Uterus (tissue), 4 donors: ENCODE results near the gene ZFR. TPM values are rescaled to one million over a fixed set of nuclear protein-coding genes. Genes with fewer than 3 reads are reported as not detected.

ENCODE experiments used
- DNase-seq, 2 donors: peaks; one replicate each; pipeline ENCODE4 v3.0.0-alpha.2; 2019 to 2020
- H3K27ac ChIP-seq, 2 donors: fragments of 200-600 bp; sonication (generic); 1 replicate in 1 of 2; 2 replicates in 1 of 2; pipeline ENCODE4 v1.5.1; 2016 to 2018
- H3K27me3 ChIP-seq, 2 donors: fragments of 200-600 bp; sonication (generic); one replicate each; pipeline ENCODE4 v1.5.1; 2018 to 2019; ENCODE audit warnings: control low read depth in 1 of 2
- H3K36me3 ChIP-seq, 2 donors: fragments of 200-600 bp; sonication (generic); one replicate each; pipeline ENCODE4 v1.5.1; 2019; ENCODE audit warnings: control low read depth in 1 of 2
- H3K4me1 ChIP-seq, 2 donors: fragments of 200-600 bp; sonication (generic); one replicate each; pipeline ENCODE4 v1.5.1; 2018 to 2019; ENCODE audit warnings: control low read depth in 1 of 2
- H3K4me3 ChIP-seq, 2 donors: fragments of 200-600 bp; sonication (generic); 1 replicate in 1 of 2; 2 replicates in 1 of 2; pipeline ENCODE4 v1.5.1; 2018 to 2019; ENCODE audit warnings: mild to moderate bottlenecking in 1 of 2
- H3K9me3 ChIP-seq, 2 donors: fragments of 200-600 bp; sonication (generic); one replicate each; pipeline ENCODE4 v1.5.1; 2019; ENCODE audit warnings: control low read depth in 1 of 2
- POLR2A ChIP-seq, 2 donors: fragments of 450-650 bp; IDR thresholded peaks; one replicate each; pipeline ENCODE4 v1.6.1; 2016; ENCODE audit warnings: antibody characterized with exemption in 2 of 2, mild to moderate bottlenecking in 1 of 2, moderate library complexity in 1 of 2
- intact Hi-C: fragments of 100-400 bp; cut with DNase I; formaldehyde crosslinking; loops from one replicate; pipeline ENCODE4 v1.15.1; 2023; ENCODE audit warnings: low total_unique reads
- total RNA-seq, 4 donors: library from RNA; depleted of rRNA in 3 of 4; stranded (reverse); fragments of >200 nt in 3 of 4; gene quantifications; one replicate each; pipeline versions ENCODE4 v1.1.0 to v1.2.4, GENCODE V29; 2014 to 2023
- TF ChIP-seq, protein P1 (sequence below), 4 experiments: fragments of 200-600 bp in 2 of 4; fragments of 450-650 bp in 2 of 4; sonication (generic) in 2 of 4; IDR thresholded peaks; one replicate each; pipeline ENCODE4 v1.5.1; 2016 to 2019; ENCODE audit warnings: antibody characterized with exemption in 4 of 4, mild to moderate bottlenecking in 2 of 4, moderate library complexity in 1 of 4
- donor health status: DM: yes; HTN: yes; CAD: no.

The ZFR gene
- total RNA-seq, 4 donors from 2014 or later: 54.1 to 108 (median 72.5) TPM

DNA sequence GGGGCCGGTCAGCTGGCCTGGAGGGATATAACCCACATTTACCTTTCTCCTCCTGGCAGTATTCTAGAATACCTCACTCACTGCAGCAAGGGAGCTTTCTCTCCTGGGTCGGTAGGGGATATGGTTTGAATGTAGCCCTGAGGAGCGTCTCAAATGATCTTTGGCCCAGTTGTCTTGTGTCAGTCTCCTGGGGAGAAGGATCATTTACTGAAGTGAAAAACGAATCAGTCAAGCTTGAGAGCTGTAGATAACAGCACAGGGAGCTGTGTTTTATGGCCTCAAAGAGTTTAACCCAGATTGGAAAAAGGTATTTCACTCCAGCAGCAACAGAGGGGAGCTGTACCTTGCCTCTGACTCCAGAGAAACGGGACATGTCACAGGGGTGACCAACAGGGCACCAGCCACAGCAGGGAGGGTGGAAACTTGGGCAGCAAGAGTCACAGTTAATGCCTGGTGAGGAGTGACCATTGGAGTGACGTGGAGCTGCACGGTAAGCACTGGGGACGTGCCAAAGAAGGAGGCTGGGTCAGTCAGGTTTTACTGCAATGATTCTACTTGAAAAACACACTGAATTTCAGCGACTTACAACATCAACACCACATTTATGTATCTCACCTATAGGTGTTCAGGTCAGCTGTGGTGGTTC is 29.8 kb upstream of the ZFR start:
- no peaks in the 10 kb centered on the region for H3K36me3 ChIP-seq
- TF ChIP-seq, protein P1, sequence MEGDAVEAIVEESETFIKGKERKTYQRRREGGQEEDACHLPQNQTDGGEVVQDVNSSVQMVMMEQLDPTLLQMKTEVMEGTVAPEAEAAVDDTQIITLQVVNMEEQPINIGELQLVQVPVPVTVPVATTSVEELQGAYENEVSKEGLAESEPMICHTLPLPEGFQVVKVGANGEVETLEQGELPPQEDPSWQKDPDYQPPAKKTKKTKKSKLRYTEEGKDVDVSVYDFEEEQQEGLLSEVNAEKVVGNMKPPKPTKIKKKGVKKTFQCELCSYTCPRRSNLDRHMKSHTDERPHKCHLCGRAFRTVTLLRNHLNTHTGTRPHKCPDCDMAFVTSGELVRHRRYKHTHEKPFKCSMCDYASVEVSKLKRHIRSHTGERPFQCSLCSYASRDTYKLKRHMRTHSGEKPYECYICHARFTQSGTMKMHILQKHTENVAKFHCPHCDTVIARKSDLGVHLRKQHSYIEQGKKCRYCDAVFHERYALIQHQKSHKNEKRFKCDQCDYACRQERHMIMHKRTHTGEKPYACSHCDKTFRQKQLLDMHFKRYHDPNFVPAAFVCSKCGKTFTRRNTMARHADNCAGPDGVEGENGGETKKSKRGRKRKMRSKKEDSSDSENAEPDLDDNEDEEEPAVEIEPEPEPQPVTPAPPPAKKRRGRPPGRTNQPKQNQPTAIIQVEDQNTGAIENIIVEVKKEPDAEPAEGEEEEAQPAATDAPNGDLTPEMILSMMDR (IDR thresholded peaks at IDR 0.05): no peak
- no peak for TF ChIP-seq POLR2A (IDR thresholded peaks at IDR 0.05)
- no peaks in the 10 kb centered on the region for H3K27me3 ChIP-seq
- H3K4me1 ChIP-seq: no peaks in the 10 kb centered on the region
- H3K4me3 ChIP-seq: no peak overlapping the region
- intact Hi-C loops: no loop called here
- no peak for DNase-seq
- H3K9me3 ChIP-seq: no peaks in the 10 kb centered on the region
- no peak overlapping the region for H3K27ac ChIP-seq

DNA sequence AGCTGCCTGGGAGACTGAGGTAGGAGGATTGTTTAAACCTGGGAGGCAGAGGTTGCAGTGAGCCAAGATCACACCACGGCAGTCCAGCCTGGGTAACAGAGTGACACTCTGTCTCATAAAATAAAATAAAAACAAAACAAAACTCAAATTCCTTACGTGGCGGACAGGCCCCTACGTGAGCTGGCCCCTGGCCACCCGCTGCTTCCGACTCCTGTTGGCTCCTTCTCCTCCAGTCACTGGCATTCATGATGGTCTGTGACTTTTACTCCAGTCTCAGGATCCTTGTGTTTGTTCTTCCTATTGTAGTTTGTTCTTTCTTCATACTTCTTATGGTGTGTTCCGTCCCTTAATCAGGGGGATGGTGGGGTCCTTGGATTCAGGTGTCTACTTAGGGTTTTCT is 28.5 kb upstream of the ZFR start:
- TF ChIP-seq, protein P1 (IDR thresholded peaks at IDR 0.05): no peak
- no peak for TF ChIP-seq POLR2A (IDR thresholded peaks at IDR 0.05)
- Histone ChIP-seq H3K4me3 (no peak overlapping the region), H3K4me1 (no peaks in the 10 kb centered on the region), H3K27ac (no peak overlapping the region), H3K36me3 (no peaks in the 10 kb centered on the region), H3K9me3 (no peaks in the 10 kb centered on the region), H3K27me3 (no peaks in the 10 kb centered on the region)
- DNase-seq: no peak
- intact Hi-C loops: no loop called here

- no peak overlapping the region for H3K4me3 ChIP-seq
- no peaks in the 10 kb centered on the region for H3K36me3 ChIP-seq
- no peak for DNase-seq
- no peak overlapping the region for H3K27ac ChIP-seq
- intact Hi-C loops: no loop called here
- H3K27me3 ChIP-seq: no peaks in the 10 kb centered on the region
- no peak for TF ChIP-seq POLR2A (IDR thresholded peaks at IDR 0.05)
- TF ChIP-seq, protein P1 (IDR thresholded peaks at IDR 0.05): no peak
- no peaks in the 10 kb centered on the region for H3K4me1 ChIP-seq
- H3K9me3 ChIP-seq: no peaks in the 10 kb centered on the region
These were observed 27.2 kb upstream of the ZFR start for GRCh38 chr5:32471784-32472183.

DNA sequence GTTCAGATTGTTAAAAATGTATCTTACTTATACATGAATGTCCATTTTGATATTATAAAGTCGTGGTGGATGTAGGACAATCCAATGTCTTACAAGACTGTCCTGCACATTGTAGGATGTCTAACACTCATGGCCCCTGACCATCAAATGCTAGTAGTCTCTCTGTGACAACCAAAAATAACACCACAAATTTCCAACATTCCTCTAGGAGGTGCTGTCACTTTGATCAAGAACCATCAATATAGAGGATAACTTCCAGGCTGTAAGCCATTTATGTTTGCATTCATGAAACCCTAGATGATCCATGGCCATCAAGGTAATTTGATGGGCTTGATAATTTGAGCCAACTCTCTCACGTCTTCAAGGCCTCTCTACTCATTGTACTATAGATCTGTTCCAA is 20.5 kb upstream of the ZFR start:
- DNase-seq: no peak
- TF ChIP-seq POLR2A (IDR thresholded peaks at IDR 0.05): no peak
- TF ChIP-seq, protein P1 (IDR thresholded peaks at IDR 0.05): no peak
- H3K9me3 ChIP-seq: no peaks in the 10 kb centered on the region
- no peak overlapping the region for H3K27ac ChIP-seq
- no peaks in the 10 kb centered on the region for H3K36me3 ChIP-seq
- H3K4me3 ChIP-seq: no peak overlapping the region
- no peaks in the 10 kb centered on the region for H3K4me1 ChIP-seq
- intact Hi-C loops: no loop called here
- H3K27me3 ChIP-seq: no peaks in the 10 kb centered on the region

DNA sequence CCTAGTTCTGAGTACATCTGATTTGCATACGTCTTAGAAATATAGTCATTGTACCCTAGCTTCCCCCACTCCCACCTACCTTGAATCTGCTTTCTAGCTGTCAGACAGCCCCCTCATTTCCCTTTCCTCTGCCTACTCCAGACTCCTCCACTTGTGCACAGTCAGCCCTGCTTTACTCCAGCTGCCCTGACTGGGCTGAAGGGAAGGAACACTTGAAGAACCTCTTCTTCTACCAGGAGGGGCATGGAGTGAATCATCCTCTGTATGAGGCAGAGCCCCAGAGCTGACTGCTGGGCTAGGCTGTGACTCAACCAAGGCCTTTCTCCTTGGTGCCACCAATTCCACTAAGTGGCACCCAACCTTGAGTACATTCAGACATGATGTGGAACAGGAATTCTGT is 18.1 kb upstream of the ZFR start:
- H3K4me1 ChIP-seq: no peaks in the 10 kb centered on the region
- H3K36me3 ChIP-seq: no peaks in the 10 kb centered on the region
- H3K27me3 ChIP-seq: no peaks in the 10 kb centered on the region
- no peak for DNase-seq
- H3K4me3 ChIP-seq: no peak overlapping the region
- no peaks in the 10 kb centered on the region for H3K9me3 ChIP-seq
- no peak overlapping the region for H3K27ac ChIP-seq
- TF ChIP-seq POLR2A (IDR thresholded peaks at IDR 0.05): no peak
- TF ChIP-seq, protein P1 (IDR thresholded peaks at IDR 0.05): no peak
- intact Hi-C loops: no loop called here
